ENCODE results near the gene TAX1BP3.

The TAX1BP3 gene

DNA sequence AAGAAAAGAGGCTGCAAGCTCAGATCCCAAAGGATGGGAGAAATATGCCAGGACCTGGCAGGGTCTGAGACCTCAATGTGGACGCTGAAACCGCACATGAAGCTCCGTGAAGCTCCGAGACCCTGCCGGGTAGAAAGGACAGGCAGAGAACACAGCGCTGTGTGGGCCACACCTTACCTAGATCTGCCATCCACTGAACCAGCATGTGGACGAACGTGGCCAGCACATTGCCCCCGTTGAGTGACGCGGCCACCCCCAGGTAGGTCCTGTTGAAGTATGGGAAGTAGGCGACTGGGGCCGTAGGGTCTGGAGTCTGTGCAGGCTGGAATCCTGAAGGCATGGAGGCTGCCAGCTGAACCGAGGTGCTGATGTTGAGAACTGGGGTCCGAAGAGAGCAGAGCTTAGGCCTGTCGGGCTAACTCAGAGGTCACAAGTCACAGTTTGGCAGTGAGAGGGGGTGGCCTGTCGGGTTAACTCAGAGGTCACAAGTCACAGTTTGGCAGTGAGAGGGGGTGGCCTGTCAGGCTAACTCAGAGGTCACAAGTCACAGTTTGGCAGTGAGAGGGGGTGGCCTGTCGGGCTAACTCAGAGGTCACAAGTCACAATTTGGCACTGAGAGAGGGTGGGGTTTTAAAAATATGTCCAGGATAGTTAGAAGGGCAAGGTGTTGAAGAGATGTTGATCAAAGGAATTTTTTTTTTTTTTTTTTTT, 53.1 kb downstream of the TAX1BP3 start:
- no peak overlapping the region for H3K4me3 ChIP-seq (ENCODE audit: low read depth, low read length)
- TF ChIP-seq, protein P1, sequence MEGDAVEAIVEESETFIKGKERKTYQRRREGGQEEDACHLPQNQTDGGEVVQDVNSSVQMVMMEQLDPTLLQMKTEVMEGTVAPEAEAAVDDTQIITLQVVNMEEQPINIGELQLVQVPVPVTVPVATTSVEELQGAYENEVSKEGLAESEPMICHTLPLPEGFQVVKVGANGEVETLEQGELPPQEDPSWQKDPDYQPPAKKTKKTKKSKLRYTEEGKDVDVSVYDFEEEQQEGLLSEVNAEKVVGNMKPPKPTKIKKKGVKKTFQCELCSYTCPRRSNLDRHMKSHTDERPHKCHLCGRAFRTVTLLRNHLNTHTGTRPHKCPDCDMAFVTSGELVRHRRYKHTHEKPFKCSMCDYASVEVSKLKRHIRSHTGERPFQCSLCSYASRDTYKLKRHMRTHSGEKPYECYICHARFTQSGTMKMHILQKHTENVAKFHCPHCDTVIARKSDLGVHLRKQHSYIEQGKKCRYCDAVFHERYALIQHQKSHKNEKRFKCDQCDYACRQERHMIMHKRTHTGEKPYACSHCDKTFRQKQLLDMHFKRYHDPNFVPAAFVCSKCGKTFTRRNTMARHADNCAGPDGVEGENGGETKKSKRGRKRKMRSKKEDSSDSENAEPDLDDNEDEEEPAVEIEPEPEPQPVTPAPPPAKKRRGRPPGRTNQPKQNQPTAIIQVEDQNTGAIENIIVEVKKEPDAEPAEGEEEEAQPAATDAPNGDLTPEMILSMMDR (IDR thresholded peaks at IDR 0.05; ENCODE audit: low read depth, low read length), result no peak

GRCh38 chr17:3613124-3613523, 55.3 kb downstream of the TAX1BP3 start:
- TF ChIP-seq, protein P1 (IDR thresholded peaks at IDR 0.05; ENCODE audit: low read depth, low read length), result no peak
- no peak overlapping the region for H3K4me3 ChIP-seq (ENCODE audit: low read depth, low read length)

Measured in WI38 (cell line).